Fibroblast of lung (primary cell): Measurements from ENCODE around the gene SNAP29. TPM values are rescaled to one million over a fixed set of nuclear protein-coding genes. Genes with fewer than 3 reads are reported as not detected.

Source experiments
- DNase-seq, 2 donors: peaks; one replicate each; pipeline versions ENCODE4 v3.0.0 to v3.0.0-alpha.2; 2010; ENCODE audit warnings: low read depth in 2 of 2
- H2AFZ ChIP-seq: 2 replicates; pipeline ENCODE4 v1.5.1; 2012; ENCODE audit warnings: low read length, control low read depth, inconsistent platforms
- H3K27ac ChIP-seq: 2 replicates; pipeline ENCODE4 v1.5.1; 2011; ENCODE audit warnings: low read length, control low read depth; ENCODE audit not compliant: insufficient read depth
- H3K27me3 ChIP-seq: 2 replicates; pipeline ENCODE4 v1.5.1; 2011; ENCODE audit warnings: mild to moderate bottlenecking, low read length; ENCODE audit not compliant: control insufficient read depth, insufficient read depth
- H3K36me3 ChIP-seq: 2 replicates; pipeline ENCODE4 v1.5.1; 2011; ENCODE audit warnings: low read length; ENCODE audit not compliant: control insufficient read depth, insufficient read depth
- H3K4me1 ChIP-seq: 2 replicates; pipeline ENCODE4 v1.5.1; 2011; ENCODE audit warnings: low read length; ENCODE audit not compliant: control insufficient read depth, insufficient read depth; ENCODE audit errors: extremely low read depth
- H3K4me2 ChIP-seq: 2 replicates; pipeline ENCODE4 v1.5.1; 2011; ENCODE audit warnings: low read length, control low read depth; ENCODE audit not compliant: insufficient read depth; ENCODE audit errors: extremely low read depth
- H3K4me3 ChIP-seq, 4 experiments: fragments of 200-600 bp in 1 of 4; sonication (generic) in 1 of 4; replicated peaks in 1 of 4; 2 replicates each; pipeline ENCODE4 v1.5.1; 2011 to 2016; ENCODE audit warnings: low read length in 4 of 4, low read depth in 3 of 4, mild to moderate bottlenecking in 3 of 4, control low read depth in 2 of 4, inconsistent platforms in 1 of 4, mixed read lengths in 1 of 4; ENCODE audit not compliant: insufficient read depth in 1 of 4; ENCODE audit errors: control extremely low read depth in 1 of 4
- H3K79me2 ChIP-seq: 2 replicates; pipeline ENCODE4 v1.5.1; 2012; ENCODE audit warnings: mild to moderate bottlenecking, low read length, inconsistent platforms; ENCODE audit not compliant: control insufficient read depth, insufficient read depth
- H3K9ac ChIP-seq: 2 replicates; pipeline ENCODE4 v1.5.1; 2011; ENCODE audit warnings: mild to moderate bottlenecking, low read length, control low read depth; ENCODE audit not compliant: insufficient read depth
- H3K9me3 ChIP-seq: 2 replicates; pipeline ENCODE4 v1.5.1; 2012; ENCODE audit warnings: low read depth, low read length; ENCODE audit not compliant: control insufficient read depth, insufficient read depth
- H4K20me1 ChIP-seq: 2 replicates; pipeline ENCODE4 v1.5.1; 2011; ENCODE audit warnings: low read length; ENCODE audit not compliant: control insufficient read depth, insufficient read depth; ENCODE audit errors: extremely low read depth
- CTCF ChIP-seq, 2 donors: IDR thresholded peaks in 1 of 2; conservative IDR thresholded peaks in 1 of 2; 1 replicate in 1 of 2; 2 replicates in 1 of 2; pipeline ENCODE4 v1.5.1; 2011 to 2012; ENCODE audit warnings: low read length in 2 of 2, control low read depth in 1 of 2, inconsistent platforms in 1 of 2, low read depth in 1 of 2, mild to moderate bottlenecking in 1 of 2
- EZH2 ChIP-seq: IDR thresholded peaks from 2 replicates; pipeline ENCODE4 v1.5.1; 2012; ENCODE audit warnings: low read length, control low read depth, mild to moderate bottlenecking; ENCODE audit errors: missing control alignments
- polyA plus RNA-seq, 2 donors: library from polyadenylated mRNA; depleted of rRNA in 1 of 2; stranded (reverse) in 1 of 2; unstranded in 1 of 2; fragments of >200 nt; gene quantifications; 2 replicates each; pipeline ENCODE4 v1.2.1, GENCODE V29; 2011 to 2012; ENCODE audit warnings: missing spikeins in 1 of 2
- total RNA-seq: library from RNA; depleted of rRNA; stranded (reverse); fragments of >200 nt; gene quantifications from 2 replicates; pipeline ENCODE4 v1.2.1, GENCODE V29; 2014

SNAP29 gene
- total and polyA plus RNA-seq, 2 donors (not counting 1 experiment from before 2014, with no cell fraction given) = 10.6 to 36.1 TPM

DNA sequence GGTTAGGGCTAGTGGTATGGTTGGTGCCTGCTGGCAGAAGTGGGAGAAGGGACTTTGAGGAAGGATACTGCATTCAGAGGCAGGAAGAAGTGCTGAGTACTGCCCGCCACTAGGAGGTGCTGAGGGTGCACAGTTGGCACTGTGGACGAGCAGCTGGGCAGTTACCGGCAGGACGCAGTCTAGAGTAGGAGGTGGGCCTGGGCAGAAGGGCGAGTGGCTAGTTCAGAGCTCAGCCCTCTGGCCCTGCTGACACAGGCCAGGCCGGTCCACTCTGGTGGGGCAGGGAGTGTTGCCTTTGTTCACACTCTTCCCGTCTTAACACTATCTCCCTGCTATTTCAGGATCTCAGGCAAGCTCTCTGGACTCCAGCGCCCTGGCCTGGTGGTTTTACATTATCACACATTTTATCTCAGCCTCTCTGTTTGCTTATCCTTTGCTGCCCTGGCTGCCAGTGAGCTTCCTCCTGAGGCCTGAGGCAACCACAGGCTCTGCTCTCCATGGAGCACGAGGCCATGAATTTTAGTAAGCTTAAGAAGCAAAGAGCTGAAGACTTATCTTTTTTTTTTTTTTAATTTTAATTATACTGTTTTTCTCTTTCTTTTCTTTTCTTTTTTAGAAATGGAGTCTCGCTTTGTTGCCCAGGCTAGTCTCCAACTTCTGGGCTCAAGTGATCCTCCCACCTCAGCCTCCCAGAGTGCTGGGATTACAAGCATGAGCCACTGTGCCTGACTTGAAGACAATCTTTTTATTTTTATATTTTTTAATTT lies 26.9 kb downstream of the SNAP29 start:
- Histone ChIP-seq H3K36me3 (peaks cover 10% of the 10 kb centered on the region), H3K4me2 (no peak overlapping the region)

GRCh38 chr22:20887375-20887774 lies 28.6 kb downstream of the SNAP29 start:
- H3K27ac ChIP-seq = no peak overlapping the region
- no peaks in the 10 kb centered on the region for H3K4me1 ChIP-seq
- H4K20me1 ChIP-seq = no peaks in the 10 kb centered on the region
- no peak overlapping the region for H2AFZ ChIP-seq
- H3K36me3 ChIP-seq = peaks cover 10% of the 10 kb centered on the region
- H3K79me2 ChIP-seq = no peaks in the 10 kb centered on the region
- no peaks in the 10 kb centered on the region for H3K27me3 ChIP-seq
- H3K9ac ChIP-seq = no peak overlapping the region
- no peak for DNase-seq
- no peaks in the 10 kb centered on the region for H3K9me3 ChIP-seq
- no peak overlapping the region for H3K4me3 ChIP-seq
- no peak overlapping the region for H3K4me2 ChIP-seq
- TF ChIP-seq EZH2 (no peak), CTCF (conservative IDR thresholded peaks at IDR 0.05 in 1 of 2, IDR thresholded peaks at IDR 0.05 in 1 of 2; ENCODE audit: low read depth in 1 of 2, low read length in 2 of 2) (no peak)

More for the DNA sequence above, 26.9 kb downstream of the SNAP29 start:
- peak; percentile 73 to 84 for DNase-seq
- H3K4me1 ChIP-seq = no peaks in the 10 kb centered on the region
- no peak overlapping the region for H3K9ac ChIP-seq
- no peaks in the 10 kb centered on the region for H4K20me1 ChIP-seq
- peak overlapping the region; percentile 80 for H2AFZ ChIP-seq
- peak; percentile 92 to 97 for TF ChIP-seq CTCF (conservative IDR thresholded peaks at IDR 0.05 in 1 of 2, IDR thresholded peaks at IDR 0.05 in 1 of 2; ENCODE audit: low read depth in 1 of 2, low read length in 2 of 2)
- TF ChIP-seq EZH2 = no peak
- no peaks in the 10 kb centered on the region for H3K79me2 ChIP-seq
- no peaks in the 10 kb centered on the region for H3K9me3 ChIP-seq
- peak overlapping the region; percentile 21 for H3K27ac ChIP-seq
- H3K4me3 ChIP-seq = no peak overlapping the region
- H3K27me3 ChIP-seq = no peaks in the 10 kb centered on the region

DNA sequence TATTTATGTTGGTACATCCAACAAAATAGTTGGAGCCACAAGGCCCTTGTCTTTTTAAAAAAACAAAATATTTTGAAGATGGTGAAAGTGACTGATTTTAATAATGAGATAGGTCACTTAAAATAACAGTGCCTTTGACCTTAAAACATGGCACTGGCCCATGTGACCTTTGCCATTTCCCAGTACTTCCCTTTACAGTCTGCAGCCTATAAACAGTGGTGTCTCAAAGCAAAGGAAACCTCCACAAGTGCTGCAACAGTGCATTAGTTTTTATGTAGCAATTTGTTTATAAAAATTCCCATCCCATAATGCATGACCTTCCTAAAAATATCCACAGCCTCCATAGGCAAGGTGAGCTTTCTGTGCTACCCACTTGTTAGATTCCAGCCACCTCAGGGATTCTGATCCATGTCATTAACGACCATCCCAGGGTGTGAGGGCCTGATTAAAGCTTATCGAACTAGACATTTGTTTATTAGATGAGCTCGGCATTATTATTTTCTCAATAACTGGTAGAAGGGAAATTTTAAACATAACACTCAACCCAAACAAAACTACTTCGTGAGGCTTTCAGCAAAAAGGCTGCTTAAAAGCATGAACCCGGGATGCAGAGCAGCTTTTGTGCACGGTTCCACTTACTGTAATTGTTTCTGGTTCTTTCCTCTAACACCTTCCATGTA lies 30.4 kb downstream of the SNAP29 start:
- DNase-seq = no peak
- H3K27me3 ChIP-seq = no peaks in the 10 kb centered on the region
- H3K9me3 ChIP-seq = no peaks in the 10 kb centered on the region
- H3K27ac ChIP-seq = no peak overlapping the region
- H3K36me3 ChIP-seq = peaks cover 3% of the 10 kb centered on the region
- H3K4me2 ChIP-seq = no peak overlapping the region
- no peak overlapping the region for H3K4me3 ChIP-seq
- H2AFZ ChIP-seq = no peak overlapping the region
- H3K79me2 ChIP-seq = no peaks in the 10 kb centered on the region
- no peak for TF ChIP-seq EZH2
- TF ChIP-seq CTCF (conservative IDR thresholded peaks at IDR 0.05 in 1 of 2, IDR thresholded peaks at IDR 0.05 in 1 of 2; ENCODE audit: low read depth in 1 of 2, low read length in 2 of 2) = no peak
- no peaks in the 10 kb centered on the region for H3K4me1 ChIP-seq
- no peak overlapping the region for H3K9ac ChIP-seq
- no peaks in the 10 kb centered on the region for H4K20me1 ChIP-seq
